ENCODE measurements around the gene TRIP6. TPM values are rescaled to one million over a fixed set of nuclear protein-coding genes. Genes with fewer than 3 reads are reported as not detected.

TRIP6 gene
- total RNA-seq, 1 experiment from 2014 or later = 75.8 TPM

GRCh38 chr7:100888291-100888987 lies 21.3 kb downstream of the TRIP6 start:
- DNase-seq (ENCODE audit: extremely low read depth, low read depth) = no peak

GRCh38 chr7:100888988-100889750 lies 22.0 kb downstream of the TRIP6 start, which contains the start of gene UFSP1:
Gene UFSP1, minus strand, starts transcription at chr7:100889715. Its CDS starts 444 bp downstream, at chr7:100889271.
- DNase-seq (ENCODE audit: extremely low read depth, low read depth) = no peak

GRCh38 chr7:100890653-100891567 lies 23.7 kb downstream of the TRIP6 start:
- no peak for DNase-seq (ENCODE audit: extremely low read depth, low read depth)

GRCh38 chr7:100891568-100892247 lies 24.5 kb downstream of the TRIP6 start:
- no peak for DNase-seq (ENCODE audit: extremely low read depth, low read depth)

GRCh38 chr7:100892364-100893317 lies 25.5 kb downstream of the TRIP6 start:
- DNase-seq (ENCODE audit: extremely low read depth, low read depth) = no peak

GRCh38 chr7:100893318-100893895 lies 26.2 kb downstream of the TRIP6 start:
- DNase-seq (ENCODE audit: extremely low read depth, low read depth) = no peak

- DNase-seq (ENCODE audit: extremely low read depth, low read depth) = no peak
Measured at GRCh38 chr7:100893910-100894721, 26.9 kb downstream of the TRIP6 start.

GRCh38 chr7:100894860-100895700 lies 27.9 kb downstream of the TRIP6 start:
- no peak for DNase-seq (ENCODE audit: extremely low read depth, low read depth)

GRCh38 chr7:100895701-100895955 lies 28.4 kb downstream of the TRIP6 start, which contains the start of gene ACHE:
Gene ACHE, minus strand, starts transcription at chr7:100895888. Its CDS starts 1,656 bp downstream, at chr7:100894232.
- no peak for DNase-seq (ENCODE audit: extremely low read depth, low read depth)

GRCh38 chr7:100895956-100896731 lies 29.0 kb downstream of the TRIP6 start:
- no peak for DNase-seq (ENCODE audit: extremely low read depth, low read depth)

GRCh38 chr7:100896732-100897608 lies 29.8 kb downstream of the TRIP6 start:
- no peak for DNase-seq (ENCODE audit: extremely low read depth, low read depth)

- DNase-seq (ENCODE audit: extremely low read depth, low read depth) = no peak
Measured at GRCh38 chr7:100897772-100898454, 30.7 kb downstream of the TRIP6 start.

GRCh38 chr7:100899432-100899831 lies 32.2 kb downstream of the TRIP6 start:
- no peak for DNase-seq (ENCODE audit: extremely low read depth, low read depth)

GRCh38 chr7:100900978-100901377 lies 33.8 kb downstream of the TRIP6 start:
- no peak for DNase-seq (ENCODE audit: extremely low read depth, low read depth)

- DNase-seq (ENCODE audit: extremely low read depth, low read depth) = no peak
Measured at GRCh38 chr7:100901921-100902332, 34.7 kb downstream of the TRIP6 start.

Data from NCI-H460 (cell line).